GM12892 (cell line): Measurements from ENCODE around the gene TMEM200B.

Experiments used
- POLR2A ChIP-seq: IDR thresholded peaks from 2 replicates; pipeline ENCODE4 v1.6.1; 2011; ENCODE audit warnings: low read depth, low read length, control low read depth
- POLR2AphosphoS5 ChIP-seq: IDR thresholded peaks from 2 replicates; pipeline ENCODE4 v1.6.1; 2011; ENCODE audit warnings: low read depth, low read length, control low read depth
- TAF1 ChIP-seq: IDR thresholded peaks from 2 replicates; pipeline ENCODE4 v1.6.1; 2011; ENCODE audit warnings: low read depth, mild to moderate bottlenecking, control low read depth, low read length, borderline replicate concordance

- TF ChIP-seq TAF1 (no peak), POLR2A (no peak), POLR2AphosphoS5 (no peak)
Observed at GRCh38 chr1:29133861-29134694, 10.4 kb upstream of the TMEM200B start.
